ENCODE data around the gene WDR62.

Gene WDR62

GRCh38 chr19:36144624-36145023 lies 89.9 kb downstream of the WDR62 start:
- no peak for DNase-seq

DNA sequence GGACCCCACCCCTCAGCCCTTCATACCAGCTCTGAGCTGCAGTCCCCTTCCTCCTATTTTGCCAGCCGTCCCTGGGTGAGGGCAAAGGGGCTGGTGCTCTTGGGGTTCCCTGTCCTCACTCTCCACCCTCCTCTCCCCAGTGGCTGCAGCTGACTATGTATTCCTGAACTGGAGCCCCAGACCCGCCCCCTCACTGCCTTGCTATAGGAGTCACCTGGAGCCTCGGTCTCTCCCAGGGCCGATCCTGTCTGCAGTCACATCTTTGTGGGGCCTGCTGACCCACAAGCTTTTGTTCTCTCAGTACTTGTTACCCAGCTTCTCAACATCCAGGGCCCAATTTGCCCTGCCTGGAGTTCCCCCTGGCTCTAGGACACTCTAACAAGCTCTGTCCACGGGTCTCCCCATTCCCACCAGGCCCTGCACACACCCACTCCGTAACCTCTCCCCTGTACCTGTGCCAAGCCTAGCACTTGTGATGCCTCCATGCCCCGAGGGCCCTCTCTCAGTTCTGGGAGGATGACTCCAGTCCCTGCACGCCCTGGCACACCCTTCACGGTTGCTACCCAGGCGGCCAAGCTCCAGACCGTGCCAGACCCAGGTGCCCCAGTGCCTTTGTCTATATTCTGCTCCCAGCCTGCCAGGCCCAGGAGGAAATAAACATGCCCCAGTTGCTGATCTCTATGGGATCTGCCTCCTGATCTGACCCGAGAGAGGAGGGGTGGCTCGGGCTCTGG lies 95.1 kb downstream of the WDR62 start:
- no peak for DNase-seq

DNA sequence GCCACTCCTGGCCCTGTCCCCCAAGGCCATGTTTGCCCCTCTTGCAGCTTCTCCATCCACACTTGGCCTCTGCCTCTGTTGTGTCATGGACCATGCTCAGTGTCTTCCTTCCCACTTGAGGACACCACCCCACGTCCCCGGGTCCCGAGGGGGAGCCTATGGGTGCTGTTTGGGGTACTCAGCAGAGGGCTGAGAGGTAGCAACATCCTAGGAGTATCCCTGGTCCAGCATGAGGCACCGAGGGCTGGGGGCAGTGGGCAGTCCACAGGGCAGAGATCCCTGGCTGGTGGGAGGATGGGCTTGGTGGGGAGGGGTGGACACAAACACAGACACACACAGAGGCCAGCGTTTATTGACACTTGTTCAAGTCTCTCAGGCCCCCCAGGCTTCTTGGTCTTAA lies 95.9 kb downstream of the WDR62 start:
- DNase-seq: no peak

DNA sequence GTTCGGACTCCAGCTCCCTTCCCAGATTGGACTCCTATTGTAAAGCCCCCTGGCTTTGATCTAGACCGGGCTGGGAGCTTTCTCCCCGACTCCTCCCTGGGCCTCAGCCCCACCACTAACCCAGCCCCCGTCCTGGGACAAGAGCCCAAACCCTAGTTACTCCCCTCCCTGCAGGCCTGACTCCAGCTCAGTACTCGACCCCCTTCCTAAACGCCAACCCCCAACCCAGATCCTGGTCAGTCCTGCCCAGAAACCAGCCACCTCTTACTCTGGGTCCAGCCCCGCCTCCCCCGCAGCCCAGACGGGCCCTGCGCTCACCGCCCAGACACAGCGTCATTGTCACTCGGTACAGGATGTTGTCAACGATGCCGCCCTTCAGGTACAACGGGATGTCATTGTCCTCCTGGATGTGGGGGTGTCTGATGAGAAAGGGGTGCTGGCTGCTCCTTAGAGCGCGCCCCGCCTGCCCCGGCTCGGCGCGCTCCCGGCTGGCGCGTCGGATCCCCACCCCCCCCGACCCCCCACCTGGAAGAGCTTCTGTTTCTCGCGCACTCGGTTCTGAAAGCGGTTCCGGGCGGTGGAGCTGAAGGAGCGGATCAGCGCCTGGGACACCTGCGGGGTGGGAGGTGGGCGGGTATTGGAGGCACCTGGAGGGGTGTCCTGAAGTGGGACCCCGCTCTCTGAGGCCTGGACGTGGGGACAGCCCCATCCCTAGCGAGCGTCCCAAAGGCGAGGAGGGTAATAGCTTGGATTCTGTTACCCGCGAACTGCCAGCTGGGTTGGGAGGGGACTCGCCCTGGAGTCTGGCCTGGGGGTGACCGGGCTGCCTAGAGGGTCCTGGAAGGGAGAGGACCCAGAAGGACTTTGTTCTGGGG lies 96.7 kb downstream of the WDR62 start:
- DNase-seq: no peak

DNA sequence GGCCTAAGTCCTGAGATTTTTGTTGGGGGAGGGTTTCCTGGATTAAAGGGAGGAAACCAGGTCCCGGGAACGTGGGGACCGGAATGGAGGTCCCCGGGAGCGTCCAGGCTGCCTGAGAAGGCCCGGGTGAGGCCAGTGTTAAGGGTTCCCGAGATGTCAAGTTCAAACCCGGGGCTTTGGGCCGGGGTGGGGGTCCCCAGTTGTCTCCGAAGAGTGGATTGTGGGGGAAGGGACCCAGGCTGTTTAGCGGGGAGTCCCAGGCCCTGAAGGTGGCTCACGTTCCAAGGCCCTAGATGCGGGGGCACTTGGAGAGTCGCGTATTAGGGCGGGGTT lies 97.3 kb downstream of the WDR62 start:
- DNase-seq: no peak

GRCh38 chr19:36152352-36153091 lies 97.8 kb downstream of the WDR62 start, which contains the start of gene COX7A1:
Gene COX7A1 (minus strand): TSS chr19:36152447. CDS start chr19:36152407, 40 bp downstream.
- no peak for DNase-seq

DNA sequence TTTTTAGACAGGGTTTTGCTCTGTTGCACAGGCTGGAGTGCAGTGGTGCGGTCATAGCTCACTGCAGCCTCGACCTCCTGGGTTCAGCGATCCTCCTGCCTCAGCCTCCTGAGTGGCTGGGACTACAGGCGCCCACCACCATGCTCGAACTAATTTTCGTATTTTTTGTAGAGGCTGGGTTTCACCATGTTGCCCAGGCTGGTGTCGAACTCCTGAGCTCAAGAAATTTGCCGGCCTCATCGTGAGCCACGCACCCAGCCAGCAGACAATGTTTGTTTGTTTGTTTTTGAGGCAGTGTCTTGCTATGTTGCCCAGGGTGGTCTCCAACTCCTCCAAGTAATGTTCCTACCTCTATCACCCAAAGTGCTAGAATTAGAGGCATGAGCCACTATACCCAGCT lies 98.4 kb downstream of the WDR62 start:
- no peak for DNase-seq
